ENCODE measurements around the gene NUP214. TPM values are rescaled to one million over a fixed set of nuclear protein-coding genes. Genes with fewer than 3 reads are reported as not detected.

NUP214 gene
- polyA plus RNA-seq, 1 of the 3 experiments (the other 2 are of a cell fraction) = 8.0 TPM

DNA sequence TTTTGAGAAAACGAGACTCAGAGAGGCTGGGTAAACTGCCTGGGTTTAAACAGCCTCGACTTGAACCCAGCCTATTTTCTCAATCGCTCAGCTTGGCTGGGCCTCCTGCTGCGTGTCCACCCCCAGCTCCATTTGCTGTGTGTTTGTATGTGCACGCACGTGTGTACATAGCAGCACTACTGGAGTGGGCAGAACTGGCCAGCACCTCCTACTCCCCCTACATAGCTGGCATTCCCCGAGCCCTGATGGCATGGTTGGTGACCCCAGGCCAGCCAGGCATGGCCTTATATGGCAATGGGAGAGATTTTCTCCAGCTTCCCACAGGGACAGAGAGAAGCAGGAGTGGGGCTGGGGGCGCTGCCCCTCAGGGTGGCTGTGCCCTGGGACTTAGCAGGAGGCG lies 24.9 kb upstream of the NUP214 start:
- Histone ChIP-seq H3K9me2 (no peaks in the 10 kb centered on the region), H3K9ac (no peak overlapping the region), H3K9me3 (no peaks in the 10 kb centered on the region), H3K79me2 (ENCODE audit: insufficient read depth) (no peaks in the 10 kb centered on the region), H2AFZ (ENCODE audit: low read depth) (no peak overlapping the region), H3K4me3 (ENCODE audit: low read depth in 2 of 2, low read length in 1 of 2) (no peak overlapping the region), H3K4me2 (no peak overlapping the region), H4K20me1 (ENCODE audit: insufficient read depth) (no peaks in the 10 kb centered on the region), H3K4me1 (ENCODE audit: control insufficient read depth in 1 of 2, insufficient read depth in 2 of 2, low read depth in 1 of 2, low read length in 1 of 2) (peaks cover 0 to 9% of the 10 kb centered on the region in 2 experiments; a peak in 1 of 4 replicates), H3K36me3 (replicated peaks in 1 of 2; ENCODE audit: control insufficient read depth in 1 of 2, insufficient read depth in 2 of 2, low read length in 1 of 2) (no peaks in the 10 kb centered on the region), H3K27me3 (ENCODE audit: insufficient read depth) (peaks cover 18% of the 10 kb centered on the region), H3K27ac (ENCODE audit: low read depth in 2 of 2, low read length in 1 of 2) (no peak overlapping the region), H3F3A (replicated peaks; ENCODE audit: insufficient read depth) (no peaks in the 10 kb centered on the region)
- 64% methylated on average over 5 of the region's 9 CpGs for WGBS (ENCODE audit: low lambda C conversion rate)
- CTCF ChIA-PET = interaction anchor here (1.0 to 1.3 kb wide), 2 partner anchors 54 to 236 kb away, joined by 3 to 4 read pairs; no protein-coding TSS in a partner anchor
- POLR2A ChIA-PET = interaction anchor here (3.2 kb wide), 1 partner anchor 25 kb away, joined by 13 read pairs; the partner anchor contains the start of gene NUP214
- no peak for TF ChIP-seq FOXJ3 (CRISPR knock-in tag; IDR thresholded peaks at IDR 0.05)
- TF ChIP-seq TCF12 (IDR thresholded peaks at IDR 0.05) = no peak
- TF ChIP-seq JUND (IDR thresholded peaks at IDR 0.05) = no peak
- TF ChIP-seq CTCF (IDR thresholded peaks at IDR 0.05) = no peak
- no peak for TF ChIP-seq MEF2A (IDR thresholded peaks at IDR 0.05; ENCODE audit: borderline replicate concordance, low read depth)
- no peak for TF ChIP-seq FOXM1 (IDR thresholded peaks at IDR 0.05; ENCODE audit: low read depth)
- TF ChIP-seq RAD21 (IDR thresholded peaks at IDR 0.05; ENCODE audit: low read length) = no peak
- no peak for TF ChIP-seq FOSL2 (IDR thresholded peaks at IDR 0.05; ENCODE audit: borderline replicate concordance, low read depth)
- no peak for TF ChIP-seq NRF1 (IDR thresholded peaks at IDR 0.05; ENCODE audit: low read depth, low read length)
- TF ChIP-seq POLR2AphosphoS5 (IDR thresholded peaks at IDR 0.05; ENCODE audit: low read depth, low read length) = no peak
- no peak for TF ChIP-seq REST (IDR thresholded peaks at IDR 0.05; ENCODE audit: low read depth, low read length)
- TF ChIP-seq, protein P1, sequence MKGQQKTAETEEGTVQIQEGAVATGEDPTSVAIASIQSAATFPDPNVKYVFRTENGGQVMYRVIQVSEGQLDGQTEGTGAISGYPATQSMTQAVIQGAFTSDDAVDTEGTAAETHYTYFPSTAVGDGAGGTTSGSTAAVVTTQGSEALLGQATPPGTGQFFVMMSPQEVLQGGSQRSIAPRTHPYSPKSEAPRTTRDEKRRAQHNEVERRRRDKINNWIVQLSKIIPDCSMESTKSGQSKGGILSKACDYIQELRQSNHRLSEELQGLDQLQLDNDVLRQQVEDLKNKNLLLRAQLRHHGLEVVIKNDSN (IDR thresholded peaks at IDR 0.05; ENCODE audit: borderline replicate concordance, low read depth) = no peak
- no peak for TF ChIP-seq ELF1 (IDR thresholded peaks at IDR 0.05)
- TF ChIP-seq, protein P2, sequence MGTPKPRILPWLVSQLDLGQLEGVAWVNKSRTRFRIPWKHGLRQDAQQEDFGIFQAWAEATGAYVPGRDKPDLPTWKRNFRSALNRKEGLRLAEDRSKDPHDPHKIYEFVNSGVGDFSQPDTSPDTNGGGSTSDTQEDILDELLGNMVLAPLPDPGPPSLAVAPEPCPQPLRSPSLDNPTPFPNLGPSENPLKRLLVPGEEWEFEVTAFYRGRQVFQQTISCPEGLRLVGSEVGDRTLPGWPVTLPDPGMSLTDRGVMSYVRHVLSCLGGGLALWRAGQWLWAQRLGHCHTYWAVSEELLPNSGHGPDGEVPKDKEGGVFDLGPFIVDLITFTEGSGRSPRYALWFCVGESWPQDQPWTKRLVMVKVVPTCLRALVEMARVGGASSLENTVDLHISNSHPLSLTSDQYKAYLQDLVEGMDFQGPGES (IDR thresholded peaks at IDR 0.05; ENCODE audit: low read depth, low read length) = no peak
- DNase-seq = no peak

All from SK-N-SH (cell line).